GM19463 (cell line): ENCODE measurements around the gene SLC22A7.

Experiments
- ATAC-seq: cut with Tn5 transposase; IDR thresholded peaks from one replicate; pipeline ENCODE4 v1.9.1; 2021; ENCODE audit warnings: mild to moderate bottlenecking, moderate library complexity; ENCODE audit not compliant: unreplicated experiment

Gene SLC22A7

GRCh38 chr6:43282636-43283513 lies 15.2 kb upstream of the SLC22A7 start:
- ATAC-seq: no peak

- ATAC-seq: no peak
Measured at GRCh38 chr6:43283514-43283901, 14.6 kb upstream of the SLC22A7 start.

GRCh38 chr6:43283905-43284304 lies 14.2 kb upstream of the SLC22A7 start:
- no peak for ATAC-seq

GRCh38 chr6:43284991-43285781 lies 12.9 kb upstream of the SLC22A7 start:
- no peak for ATAC-seq

GRCh38 chr6:43285832-43286231 lies 12.2 kb upstream of the SLC22A7 start:
- ATAC-seq: no peak

- ATAC-seq: no peak
Measured at GRCh38 chr6:43286456-43286979, 11.5 kb upstream of the SLC22A7 start.

- no peak for ATAC-seq
Measured at GRCh38 chr6:43286980-43287716, 10.9 kb upstream of the SLC22A7 start.

GRCh38 chr6:43287717-43288679 lies 10.1 kb upstream of the SLC22A7 start:
- no peak for ATAC-seq

- ATAC-seq: no peak
Measured at GRCh38 chr6:43290339-43290904, 7.6 kb upstream of the SLC22A7 start.

GRCh38 chr6:43290905-43291355 lies 7.1 kb upstream of the SLC22A7 start:
- no peak for ATAC-seq

- ATAC-seq: no peak
Measured at GRCh38 chr6:43291708-43292107, 6.4 kb upstream of the SLC22A7 start.

- ATAC-seq: no peak
Measured at GRCh38 chr6:43292341-43292740, 5.7 kb upstream of the SLC22A7 start.

GRCh38 chr6:43292763-43293318 lies 5.2 kb upstream of the SLC22A7 start:
- no peak for ATAC-seq

GRCh38 chr6:43293698-43294097 lies 4.4 kb upstream of the SLC22A7 start:
- no peak for ATAC-seq

- no peak for ATAC-seq
Measured at GRCh38 chr6:43294536-43294935, 3.5 kb upstream of the SLC22A7 start.

GRCh38 chr6:43295456-43295855 lies 2.6 kb upstream of the SLC22A7 start:
- no peak for ATAC-seq

- ATAC-seq: no peak
Measured at GRCh38 chr6:43296780-43297497, 1.1 kb upstream of the SLC22A7 start.

- ATAC-seq: no peak
Measured at GRCh38 chr6:43298565-43299337, 691 bp downstream of the SLC22A7 start.
